Gastrocnemius medialis (tissue), 4 donors: ENCODE measurements around the gene NFIC.

Experiments
- POLR2A ChIP-seq, 2 donors: fragments of 450-650 bp; IDR thresholded peaks; one replicate each; pipeline ENCODE4 v1.6.1; 2017; ENCODE audit warnings: antibody characterized with exemption in 2 of 2, mild to moderate bottlenecking in 2 of 2, moderate library complexity in 2 of 2
- TF ChIP-seq, protein P1 (sequence below), 5 experiments: fragments of 450-650 bp in 3 of 5; fragments of 200-600 bp in 2 of 5; sonication (generic) in 2 of 5; IDR thresholded peaks in 4 of 5; conservative IDR thresholded peaks in 1 of 5; 1 replicate in 4 of 5; 2 replicates in 1 of 5; pipeline ENCODE4 v1.5.1; 2016 to 2019; ENCODE audit warnings: antibody characterized with exemption in 5 of 5, mild to moderate bottlenecking in 3 of 5, moderate library complexity in 3 of 5

DNA sequence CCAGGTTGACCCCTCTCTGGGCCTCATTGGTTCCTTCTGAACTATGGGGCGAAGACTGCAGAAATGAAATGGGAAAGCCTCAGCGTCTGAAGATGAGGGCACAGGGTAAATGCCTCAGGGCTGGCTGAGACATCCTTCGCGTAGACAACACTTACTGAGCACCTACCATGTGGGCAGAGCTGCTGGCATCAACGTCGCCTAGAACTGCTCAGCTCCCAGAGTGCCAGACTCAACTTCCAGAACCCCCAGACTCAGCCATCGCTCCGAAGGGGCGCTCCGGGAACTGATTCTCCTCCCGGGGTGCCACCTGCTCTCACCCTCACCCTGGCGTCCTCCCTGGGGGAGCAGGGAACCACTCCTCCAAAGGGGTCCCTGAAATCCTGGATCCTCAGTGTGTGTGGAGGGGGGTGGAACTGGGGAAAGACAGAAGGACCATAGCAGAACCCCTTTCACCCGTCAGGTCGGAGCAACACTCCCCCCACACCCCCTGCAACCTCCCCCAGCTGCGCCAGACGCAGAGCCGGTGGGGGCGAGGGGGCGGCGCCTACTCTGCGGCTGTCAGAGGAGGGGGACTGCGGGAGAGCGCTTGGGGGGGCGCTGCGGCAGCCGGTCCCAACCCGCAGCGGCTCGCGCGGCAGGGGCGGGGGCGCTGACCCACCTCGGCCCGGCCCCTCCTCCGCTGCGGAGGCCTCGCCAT lies 8.2 kb upstream of the NFIC start:
- TF ChIP-seq, protein P1, sequence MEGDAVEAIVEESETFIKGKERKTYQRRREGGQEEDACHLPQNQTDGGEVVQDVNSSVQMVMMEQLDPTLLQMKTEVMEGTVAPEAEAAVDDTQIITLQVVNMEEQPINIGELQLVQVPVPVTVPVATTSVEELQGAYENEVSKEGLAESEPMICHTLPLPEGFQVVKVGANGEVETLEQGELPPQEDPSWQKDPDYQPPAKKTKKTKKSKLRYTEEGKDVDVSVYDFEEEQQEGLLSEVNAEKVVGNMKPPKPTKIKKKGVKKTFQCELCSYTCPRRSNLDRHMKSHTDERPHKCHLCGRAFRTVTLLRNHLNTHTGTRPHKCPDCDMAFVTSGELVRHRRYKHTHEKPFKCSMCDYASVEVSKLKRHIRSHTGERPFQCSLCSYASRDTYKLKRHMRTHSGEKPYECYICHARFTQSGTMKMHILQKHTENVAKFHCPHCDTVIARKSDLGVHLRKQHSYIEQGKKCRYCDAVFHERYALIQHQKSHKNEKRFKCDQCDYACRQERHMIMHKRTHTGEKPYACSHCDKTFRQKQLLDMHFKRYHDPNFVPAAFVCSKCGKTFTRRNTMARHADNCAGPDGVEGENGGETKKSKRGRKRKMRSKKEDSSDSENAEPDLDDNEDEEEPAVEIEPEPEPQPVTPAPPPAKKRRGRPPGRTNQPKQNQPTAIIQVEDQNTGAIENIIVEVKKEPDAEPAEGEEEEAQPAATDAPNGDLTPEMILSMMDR (IDR thresholded peaks at IDR 0.05 in 4 of 5, conservative IDR thresholded peaks at IDR 0.05 in 1 of 5) = no peak
- no peak for TF ChIP-seq POLR2A (IDR thresholded peaks at IDR 0.05)
